HEK293T (cell line): ENCODE results near the gene CCM2.

Experiments
- BHLHE40 ChIP-seq: fragments of 450-650 bp; IDR thresholded peaks from 2 replicates; pipeline ENCODE4 v1.6.1; 2016; ENCODE audit warnings: mild to moderate bottlenecking, moderate library complexity, borderline replicate concordance
- ELF4 ChIP-seq: fragments of 450-650 bp; IDR thresholded peaks from 2 replicates; pipeline ENCODE4 v1.6.1; 2017; ENCODE audit warnings: antibody characterized with exemption
- FOXA1 ChIP-seq: fragments of 450-650 bp; IDR thresholded peaks from 2 replicates; pipeline ENCODE4 v1.6.1; 2016; ENCODE audit warnings: mild to moderate bottlenecking
- FOXK2 ChIP-seq: fragments of 450-650 bp; IDR thresholded peaks from 2 replicates; pipeline ENCODE4 v1.6.1; 2016; ENCODE audit warnings: mild to moderate bottlenecking
- FOXM1 ChIP-seq: fragments of 450-650 bp; IDR thresholded peaks from 2 replicates; pipeline ENCODE4 v1.6.1; 2017; ENCODE audit warnings: mild to moderate bottlenecking, borderline replicate concordance
- HDGF ChIP-seq: fragments of 450-650 bp; IDR thresholded peaks from 2 replicates; pipeline ENCODE4 v1.6.1; 2017; ENCODE audit warnings: antibody characterized with exemption, borderline replicate concordance
- L3MBTL2 ChIP-seq: fragments of 450-650 bp; conservative IDR thresholded peaks from 2 replicates; pipeline ENCODE4 v1.6.1; 2016; ENCODE audit warnings: mild to moderate bottlenecking
- NFRKB ChIP-seq: fragments of 450-650 bp; IDR thresholded peaks from 2 replicates; pipeline ENCODE4 v1.6.1; 2016; ENCODE audit warnings: mild to moderate bottlenecking, moderate library complexity
- SP1 ChIP-seq: fragments of 450-650 bp; IDR thresholded peaks from 2 replicates; pipeline ENCODE4 v1.6.1; 2017
- SUZ12 ChIP-seq: fragments of 450-650 bp; IDR thresholded peaks from 2 replicates; pipeline ENCODE4 v1.6.1; 2016; ENCODE audit warnings: mild to moderate bottlenecking
- TARDBP ChIP-seq: fragments of 450-650 bp; IDR thresholded peaks from 2 replicates; pipeline ENCODE4 v1.6.1; 2016
- TF ChIP-seq, protein P1 (sequence below): fragments of 450-650 bp; IDR thresholded peaks from 2 replicates; pipeline ENCODE4 v1.6.1; 2016

DNA sequence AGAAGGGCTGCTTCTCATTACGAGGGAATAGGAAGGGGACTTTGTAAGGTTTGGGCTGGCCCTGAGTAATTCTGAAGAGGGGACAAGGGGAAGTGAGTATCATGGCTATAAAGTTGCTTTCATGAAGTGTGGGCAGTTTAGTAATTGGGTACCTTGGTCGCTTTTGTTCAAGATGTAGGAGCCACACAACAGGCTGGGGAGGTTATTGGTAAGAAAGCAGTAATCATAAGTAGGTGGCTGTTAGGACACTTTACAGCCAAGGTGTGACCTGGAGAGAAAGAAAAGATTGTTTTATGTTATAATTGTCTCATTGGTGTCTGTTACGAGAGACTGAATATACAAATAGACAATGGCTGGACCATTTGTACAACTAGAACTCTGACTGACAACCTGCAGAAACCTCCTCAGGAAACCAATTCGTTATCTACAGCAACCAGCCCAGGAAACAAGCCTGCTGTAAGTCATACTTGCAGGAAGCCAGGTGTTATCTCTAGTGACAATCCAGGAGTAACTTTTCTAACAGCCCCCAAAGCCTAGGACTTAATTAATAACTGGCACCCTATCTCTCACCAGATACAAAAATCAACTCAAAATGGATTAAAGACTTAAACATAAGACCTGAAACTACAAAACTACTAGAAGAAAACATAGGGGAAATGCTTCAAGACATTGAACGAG is 5.0 kb upstream of the CCM2 start:
- no peak for TF ChIP-seq TARDBP
- no peak for TF ChIP-seq SP1
- no peak for TF ChIP-seq HDGF
- no peak for TF ChIP-seq BHLHE40
- no peak for TF ChIP-seq FOXK2
- no peak for TF ChIP-seq ELF4
- no peak for TF ChIP-seq FOXA1
- no peak for TF ChIP-seq FOXM1
- TF ChIP-seq SUZ12 = no peak
- no peak for TF ChIP-seq L3MBTL2
- TF ChIP-seq, protein P1, sequence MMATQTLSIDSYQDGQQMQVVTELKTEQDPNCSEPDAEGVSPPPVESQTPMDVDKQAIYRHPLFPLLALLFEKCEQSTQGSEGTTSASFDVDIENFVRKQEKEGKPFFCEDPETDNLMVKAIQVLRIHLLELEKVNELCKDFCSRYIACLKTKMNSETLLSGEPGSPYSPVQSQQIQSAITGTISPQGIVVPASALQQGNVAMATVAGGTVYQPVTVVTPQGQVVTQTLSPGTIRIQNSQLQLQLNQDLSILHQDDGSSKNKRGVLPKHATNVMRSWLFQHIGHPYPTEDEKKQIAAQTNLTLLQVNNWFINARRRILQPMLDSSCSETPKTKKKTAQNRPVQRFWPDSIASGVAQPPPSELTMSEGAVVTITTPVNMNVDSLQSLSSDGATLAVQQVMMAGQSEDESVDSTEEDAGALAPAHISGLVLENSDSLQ = no peak
- TF ChIP-seq NFRKB = no peak
